Glutamatergic neuron (in vitro differentiated cells): ENCODE data around the gene MTRFR. TPM values are rescaled to one million over a fixed set of nuclear protein-coding genes. Genes with fewer than 3 reads are reported as not detected.

Experiments used
- DNase-seq: peaks from one replicate; pipeline ENCODE4 v3.0.0; 2022
- H3K27ac Mint-ChIP-seq: one replicate; pipeline ENCODE4 v1.8.0; 2020; ENCODE audit warnings: mild to moderate bottlenecking, mixed read lengths, inconsistent platforms; ENCODE audit not compliant: unreplicated experiment
- H3K27me3 Mint-ChIP-seq: one replicate; pipeline ENCODE4 v1.8.0; 2020; ENCODE audit warnings: mild to moderate bottlenecking, moderate library complexity, mixed read lengths, inconsistent platforms; ENCODE audit not compliant: unreplicated experiment
- H3K36me3 Mint-ChIP-seq: one replicate; pipeline ENCODE4 v1.8.0; 2020; ENCODE audit warnings: mild to moderate bottlenecking, mixed read lengths, inconsistent platforms; ENCODE audit not compliant: unreplicated experiment
- H3K4me1 Mint-ChIP-seq: one replicate; pipeline ENCODE4 v1.8.0; 2020; ENCODE audit warnings: mild to moderate bottlenecking, low read depth, mixed read lengths, inconsistent platforms; ENCODE audit not compliant: unreplicated experiment
- H3K4me3 Mint-ChIP-seq: one replicate; pipeline ENCODE4 v1.8.0; 2020; ENCODE audit warnings: mild to moderate bottlenecking, mixed read lengths, inconsistent platforms; ENCODE audit not compliant: unreplicated experiment
- H3K9me3 Mint-ChIP-seq: one replicate; pipeline ENCODE4 v1.8.0; 2020; ENCODE audit warnings: mild to moderate bottlenecking, moderate library complexity, mixed read lengths, inconsistent platforms; ENCODE audit not compliant: unreplicated experiment
- total RNA-seq: library from RNA; stranded (reverse); fragmentation: NEBNext Ultra II Directional; extraction: Animal tissue kit (Norgen Biotek cat#: 25700); gene quantifications from one replicate; pipeline ENCODE4 v1.2.1, GENCODE V29; 2021; ENCODE audit not compliant: unreplicated experiment
- TF ChIP-seq, protein P1 (sequence below): fragments of 200-600 bp; sonication (generic); IDR thresholded peaks from one replicate; pipeline ENCODE4 v1.5.0; 2021; ENCODE audit not compliant: partially characterized antibody, unreplicated experiment

The MTRFR gene
- total RNA-seq, 1 donor from 2014 or later, result 11.1 TPM

DNA sequence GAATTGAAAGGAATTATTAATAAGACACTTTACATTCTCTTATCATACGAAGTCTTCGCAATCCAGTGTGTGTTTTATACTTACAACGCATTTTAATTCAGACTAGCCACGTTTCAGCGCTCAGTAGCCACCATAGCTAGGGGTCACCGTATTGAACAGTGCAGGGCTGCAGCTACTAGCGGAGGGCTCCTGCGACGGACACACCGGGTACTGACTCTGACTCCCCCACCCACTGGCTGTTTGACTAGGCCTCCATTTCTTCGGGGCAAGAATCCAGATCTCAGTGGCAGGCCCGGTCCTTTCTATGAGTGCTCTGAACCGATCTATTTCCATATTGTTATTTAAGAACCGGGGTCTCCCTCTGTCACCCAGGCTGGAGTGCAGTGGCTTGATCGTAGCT is 39.9 kb downstream of the MTRFR start:
- no peaks in the 10 kb centered on the region for H3K36me3 Mint-ChIP-seq
- H3K4me1 Mint-ChIP-seq, result peaks cover 14% of the 10 kb centered on the region
- DNase-seq, result no peak
- H3K27me3 Mint-ChIP-seq, result peaks cover 14% of the 10 kb centered on the region
- TF ChIP-seq, protein P1, sequence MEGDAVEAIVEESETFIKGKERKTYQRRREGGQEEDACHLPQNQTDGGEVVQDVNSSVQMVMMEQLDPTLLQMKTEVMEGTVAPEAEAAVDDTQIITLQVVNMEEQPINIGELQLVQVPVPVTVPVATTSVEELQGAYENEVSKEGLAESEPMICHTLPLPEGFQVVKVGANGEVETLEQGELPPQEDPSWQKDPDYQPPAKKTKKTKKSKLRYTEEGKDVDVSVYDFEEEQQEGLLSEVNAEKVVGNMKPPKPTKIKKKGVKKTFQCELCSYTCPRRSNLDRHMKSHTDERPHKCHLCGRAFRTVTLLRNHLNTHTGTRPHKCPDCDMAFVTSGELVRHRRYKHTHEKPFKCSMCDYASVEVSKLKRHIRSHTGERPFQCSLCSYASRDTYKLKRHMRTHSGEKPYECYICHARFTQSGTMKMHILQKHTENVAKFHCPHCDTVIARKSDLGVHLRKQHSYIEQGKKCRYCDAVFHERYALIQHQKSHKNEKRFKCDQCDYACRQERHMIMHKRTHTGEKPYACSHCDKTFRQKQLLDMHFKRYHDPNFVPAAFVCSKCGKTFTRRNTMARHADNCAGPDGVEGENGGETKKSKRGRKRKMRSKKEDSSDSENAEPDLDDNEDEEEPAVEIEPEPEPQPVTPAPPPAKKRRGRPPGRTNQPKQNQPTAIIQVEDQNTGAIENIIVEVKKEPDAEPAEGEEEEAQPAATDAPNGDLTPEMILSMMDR, result no peak
- no peak overlapping the region for H3K27ac Mint-ChIP-seq
- H3K4me3 Mint-ChIP-seq, result peak overlapping the region; percentile 88
- H3K9me3 Mint-ChIP-seq, result peaks cover 19% of the 10 kb centered on the region

DNA sequence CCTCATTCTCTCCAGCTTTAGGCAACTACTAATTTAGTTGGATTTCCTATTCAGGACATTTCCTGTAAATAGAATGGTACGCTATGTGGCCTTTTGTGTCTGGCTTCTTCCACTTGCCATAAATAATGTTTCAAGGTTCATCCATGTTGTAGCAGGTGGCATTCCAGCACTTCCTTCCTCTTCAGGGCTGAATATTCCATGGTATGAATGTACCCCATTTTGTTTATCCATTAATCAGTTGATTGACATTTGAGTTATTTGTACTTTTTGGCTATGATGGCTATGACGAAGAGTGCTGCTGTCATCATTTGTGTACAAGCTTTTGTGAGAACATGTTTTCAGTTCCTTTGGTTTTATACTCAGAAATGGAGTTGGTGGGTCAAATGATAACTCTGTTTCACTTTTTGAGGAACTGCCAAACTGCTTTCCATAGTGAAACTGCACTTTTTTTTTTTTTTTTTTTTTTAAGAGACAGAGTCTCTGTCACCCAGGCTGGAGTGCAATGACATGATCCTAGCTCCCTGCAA is 44.9 kb downstream of the MTRFR start:
- H3K9me3 Mint-ChIP-seq, result peaks cover 3% of the 10 kb centered on the region
- DNase-seq, result no peak
- H3K27ac Mint-ChIP-seq, result no peak overlapping the region
- H3K36me3 Mint-ChIP-seq, result no peaks in the 10 kb centered on the region
- no peak overlapping the region for H3K4me3 Mint-ChIP-seq
- H3K4me1 Mint-ChIP-seq, result no peaks in the 10 kb centered on the region
- TF ChIP-seq, protein P1, result no peak
- H3K27me3 Mint-ChIP-seq, result peaks cover 4% of the 10 kb centered on the region

DNA sequence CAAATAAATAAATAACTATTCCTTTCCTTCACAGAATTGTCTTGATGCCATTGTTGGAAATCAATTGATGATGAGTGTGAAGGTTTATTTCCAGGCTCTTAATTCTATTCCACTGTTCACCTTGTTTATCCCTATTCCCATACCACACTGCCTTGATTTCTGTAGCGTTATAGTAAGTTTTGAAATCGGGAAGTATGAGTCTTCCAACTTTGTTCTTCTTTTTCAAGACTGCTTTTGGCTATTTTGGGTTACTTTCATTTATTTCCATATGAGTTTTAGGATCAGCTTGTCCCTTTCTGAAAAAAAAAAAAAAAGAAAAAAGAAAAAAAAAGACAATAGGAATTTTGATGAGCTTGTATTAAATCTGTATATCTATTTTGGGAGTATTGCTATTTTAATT is 47.7 kb downstream of the MTRFR start:
- no peak overlapping the region for H3K4me3 Mint-ChIP-seq
- H3K9me3 Mint-ChIP-seq, result no peaks in the 10 kb centered on the region
- no peaks in the 10 kb centered on the region for H3K4me1 Mint-ChIP-seq
- H3K36me3 Mint-ChIP-seq, result no peaks in the 10 kb centered on the region
- no peak for DNase-seq
- H3K27ac Mint-ChIP-seq, result no peak overlapping the region
- peaks cover 4% of the 10 kb centered on the region for H3K27me3 Mint-ChIP-seq
- TF ChIP-seq, protein P1, result no peak

DNA sequence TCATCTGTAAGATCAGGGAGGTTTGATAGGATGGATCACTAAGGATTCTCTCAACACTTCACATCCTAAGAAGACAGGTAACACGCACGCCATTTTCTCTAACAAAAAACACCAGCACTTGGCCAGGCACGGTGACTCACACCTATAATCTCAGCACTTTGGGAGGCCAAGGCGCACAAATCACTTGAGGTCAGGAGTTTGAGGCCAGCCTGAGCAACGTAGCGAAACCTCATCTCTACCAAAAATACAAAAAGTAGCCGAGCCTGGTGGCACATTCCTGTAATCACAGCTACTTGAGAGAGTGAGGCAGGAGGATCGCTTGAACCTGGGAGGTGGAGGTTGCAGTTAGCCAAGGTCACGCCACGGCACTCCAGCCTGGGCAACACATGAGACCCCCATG is 48.9 kb downstream of the MTRFR start:
- Mint-ChIP-seq H3K27me3 (peaks cover 4% of the 10 kb centered on the region), H3K27ac (no peak overlapping the region), H3K4me3 (no peak overlapping the region), H3K4me1 (peaks cover 6% of the 10 kb centered on the region), H3K36me3 (no peaks in the 10 kb centered on the region), H3K9me3 (no peaks in the 10 kb centered on the region)
- TF ChIP-seq, protein P1, result no peak
- DNase-seq, result no peak

DNA sequence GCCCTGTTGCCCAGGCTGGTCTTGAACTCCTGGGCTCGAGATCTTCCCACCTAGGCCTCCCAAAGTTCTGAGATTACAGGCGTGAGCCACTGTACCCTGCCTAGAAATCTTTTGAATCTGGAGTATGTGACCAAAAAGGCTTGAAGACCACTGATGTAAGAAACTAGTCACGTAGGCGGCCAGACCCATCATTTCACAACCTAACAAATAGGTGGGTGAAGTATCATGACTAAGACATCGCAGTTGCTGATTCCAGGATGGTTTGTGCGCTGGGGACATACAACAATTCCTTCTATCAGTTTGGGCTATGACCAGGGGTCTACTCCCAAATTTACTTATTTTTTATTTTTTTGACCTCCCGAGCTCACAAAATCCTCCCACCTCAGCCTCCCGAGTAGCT is 50.2 kb downstream of the MTRFR start:
- no peaks in the 10 kb centered on the region for H3K9me3 Mint-ChIP-seq
- H3K36me3 Mint-ChIP-seq, result no peaks in the 10 kb centered on the region
- no peak overlapping the region for H3K27ac Mint-ChIP-seq
- H3K4me3 Mint-ChIP-seq, result no peak overlapping the region
- H3K27me3 Mint-ChIP-seq, result peaks cover 4% of the 10 kb centered on the region
- TF ChIP-seq, protein P1, result no peak
- peaks cover 6% of the 10 kb centered on the region for H3K4me1 Mint-ChIP-seq
- no peak for DNase-seq
